Kidney epithelial cell (primary cell): ENCODE data around the gene GRIA1. TPM values are rescaled to one million over a fixed set of nuclear protein-coding genes. Genes with fewer than 3 reads are reported as not detected.

Experiments used
- DNase-seq: peaks from one replicate; pipeline ENCODE4 v3.0.0-alpha.2; 2010; ENCODE audit warnings: low read depth
- H3K27me3 ChIP-seq: 2 replicates; pipeline ENCODE4 v1.6.0; 2011; ENCODE audit warnings: low read length; ENCODE audit not compliant: control insufficient read depth, insufficient read depth
- H3K36me3 ChIP-seq: 2 replicates; pipeline ENCODE4 v1.5.1; 2011; ENCODE audit warnings: low read length; ENCODE audit not compliant: control insufficient read depth, insufficient read depth
- H3K4me3 ChIP-seq: 2 replicates; pipeline ENCODE4 v1.5.1; 2011; ENCODE audit warnings: low read depth, mild to moderate bottlenecking, control low read depth, low read length
- total RNA-seq: library from RNA; depleted of rRNA; stranded (reverse); fragments of >200 nt; gene quantifications from 2 replicates; pipeline ENCODE4 v1.2.3, GENCODE V29; 2015
- TF ChIP-seq, protein P1 (sequence below): IDR thresholded peaks from 2 replicates; pipeline ENCODE4 v1.5.1; 2011; ENCODE audit warnings: mild to moderate bottlenecking, moderate library complexity, low read length, control low read depth, inconsistent platforms; ENCODE audit not compliant: insufficient read depth, poor library complexity, severe bottlenecking

Gene GRIA1
- total RNA-seq, 1 donor from 2014 or later: not detected

- TF ChIP-seq, protein P1, sequence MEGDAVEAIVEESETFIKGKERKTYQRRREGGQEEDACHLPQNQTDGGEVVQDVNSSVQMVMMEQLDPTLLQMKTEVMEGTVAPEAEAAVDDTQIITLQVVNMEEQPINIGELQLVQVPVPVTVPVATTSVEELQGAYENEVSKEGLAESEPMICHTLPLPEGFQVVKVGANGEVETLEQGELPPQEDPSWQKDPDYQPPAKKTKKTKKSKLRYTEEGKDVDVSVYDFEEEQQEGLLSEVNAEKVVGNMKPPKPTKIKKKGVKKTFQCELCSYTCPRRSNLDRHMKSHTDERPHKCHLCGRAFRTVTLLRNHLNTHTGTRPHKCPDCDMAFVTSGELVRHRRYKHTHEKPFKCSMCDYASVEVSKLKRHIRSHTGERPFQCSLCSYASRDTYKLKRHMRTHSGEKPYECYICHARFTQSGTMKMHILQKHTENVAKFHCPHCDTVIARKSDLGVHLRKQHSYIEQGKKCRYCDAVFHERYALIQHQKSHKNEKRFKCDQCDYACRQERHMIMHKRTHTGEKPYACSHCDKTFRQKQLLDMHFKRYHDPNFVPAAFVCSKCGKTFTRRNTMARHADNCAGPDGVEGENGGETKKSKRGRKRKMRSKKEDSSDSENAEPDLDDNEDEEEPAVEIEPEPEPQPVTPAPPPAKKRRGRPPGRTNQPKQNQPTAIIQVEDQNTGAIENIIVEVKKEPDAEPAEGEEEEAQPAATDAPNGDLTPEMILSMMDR: no peak
- H3K27me3 ChIP-seq: no peaks in the 10 kb centered on the region
- H3K4me3 ChIP-seq: no peak overlapping the region
- H3K36me3 ChIP-seq: no peaks in the 10 kb centered on the region
- DNase-seq: no peak
Measured at GRCh38 chr5:153658606-153659005, 168.1 kb downstream of the GRIA1 start.

DNA sequence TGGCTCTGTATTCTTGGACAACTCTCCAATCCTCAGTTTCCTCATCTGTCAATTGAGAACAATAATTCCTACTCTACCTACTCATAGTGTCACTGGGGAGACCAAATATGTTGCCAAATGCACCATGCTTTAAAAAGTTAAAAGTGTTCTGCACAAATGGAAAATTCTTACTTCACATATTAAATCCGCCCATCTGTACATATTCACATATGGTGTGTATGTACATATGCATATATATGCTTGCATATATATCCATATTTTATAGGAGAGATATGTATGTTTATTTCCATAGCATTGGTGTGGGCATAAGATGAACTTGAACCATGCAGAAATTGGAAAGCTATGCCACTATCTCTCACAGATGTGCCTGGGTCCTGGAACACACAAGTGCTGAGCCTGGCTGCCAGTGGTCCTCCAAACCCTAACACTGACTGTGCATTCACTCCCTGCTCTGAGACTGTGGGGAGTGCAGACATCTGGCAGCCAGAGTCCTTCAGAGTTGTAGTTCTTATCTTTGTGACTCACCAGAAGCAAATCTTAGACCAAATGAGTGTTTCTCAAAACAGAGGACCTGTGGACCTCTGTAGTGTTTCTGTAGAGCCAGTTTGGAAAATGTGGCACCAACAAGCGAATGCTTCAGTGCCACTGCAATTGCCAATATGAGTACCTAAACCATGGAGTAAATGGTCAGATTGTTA, 168.7 kb downstream of the GRIA1 start:
- no peaks in the 10 kb centered on the region for H3K27me3 ChIP-seq
- no peak overlapping the region for H3K4me3 ChIP-seq
- DNase-seq: no peak
- TF ChIP-seq, protein P1: no peak
- H3K36me3 ChIP-seq: no peaks in the 10 kb centered on the region

DNA sequence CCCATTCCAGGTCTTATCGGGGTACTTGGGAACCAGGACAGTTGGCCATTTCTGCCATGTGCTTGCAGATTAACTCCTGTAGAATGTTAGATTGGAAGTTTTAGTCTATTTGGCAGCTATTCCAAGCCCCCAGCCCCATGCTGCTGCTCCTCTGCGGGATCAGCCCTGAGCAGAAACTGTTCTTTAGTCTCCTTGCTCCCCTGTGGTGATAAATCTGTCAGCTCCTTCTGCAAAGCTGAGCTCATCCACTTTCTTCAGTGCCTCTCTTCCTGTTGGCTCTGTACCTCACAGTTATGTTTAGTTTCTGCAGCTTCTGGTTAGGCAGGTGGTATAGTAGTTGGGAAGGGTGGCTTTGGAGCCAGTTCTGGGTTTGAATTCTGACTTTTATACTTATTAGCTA, 170.4 kb downstream of the GRIA1 start:
- H3K36me3 ChIP-seq: no peaks in the 10 kb centered on the region
- no peak overlapping the region for H3K4me3 ChIP-seq
- TF ChIP-seq, protein P1: no peak
- H3K27me3 ChIP-seq: no peaks in the 10 kb centered on the region
- DNase-seq: no peak

DNA sequence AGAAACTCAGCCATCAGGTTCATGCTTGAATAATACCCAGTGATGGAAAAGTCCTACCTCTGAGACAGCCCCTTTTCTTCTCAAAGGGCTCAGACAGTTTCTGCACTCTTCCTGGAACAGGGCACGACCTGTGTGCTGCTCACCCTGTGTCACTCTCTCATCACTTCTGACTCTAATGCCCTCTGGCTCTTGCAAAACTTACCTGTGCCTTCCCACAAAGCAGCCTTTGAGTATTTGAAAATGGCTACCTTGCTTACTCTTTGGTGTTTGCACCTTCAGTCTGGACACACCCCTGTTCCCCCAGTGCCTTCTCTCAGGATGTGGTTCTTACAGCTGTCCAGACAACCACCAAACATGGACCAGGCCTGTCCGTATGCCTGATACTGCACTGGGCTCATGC, 171.4 kb downstream of the GRIA1 start:
- Histone ChIP-seq H3K4me3 (no peak overlapping the region), H3K36me3 (no peaks in the 10 kb centered on the region), H3K27me3 (no peaks in the 10 kb centered on the region)
- TF ChIP-seq, protein P1: no peak
- no peak for DNase-seq

- H3K36me3 ChIP-seq: no peaks in the 10 kb centered on the region
- H3K4me3 ChIP-seq: no peak overlapping the region
- no peaks in the 10 kb centered on the region for H3K27me3 ChIP-seq
- TF ChIP-seq, protein P1: no peak
- no peak for DNase-seq
Measured at GRCh38 chr5:153670101-153670500, 179.6 kb downstream of the GRIA1 start.

- Histone ChIP-seq H3K27me3 (no peaks in the 10 kb centered on the region), H3K36me3 (no peaks in the 10 kb centered on the region), H3K4me3 (no peak overlapping the region)
- DNase-seq: no peak
- TF ChIP-seq, protein P1: no peak
Measured at GRCh38 chr5:153671653-153672346, 181.3 kb downstream of the GRIA1 start.
